Metanephros (tissue), 1 donor: Measurements from ENCODE around the gene LIPF. TPM values are rescaled to one million over a fixed set of nuclear protein-coding genes. Genes with fewer than 3 reads are reported as not detected.

ENCODE experiments used
- total RNA-seq: library from RNA; depleted of rRNA; stranded (reverse); fragments of >200 nt; gene quantifications from one replicate; pipeline ENCODE4 v1.2.3, GENCODE V29; 2014

LIPF gene, protein sequence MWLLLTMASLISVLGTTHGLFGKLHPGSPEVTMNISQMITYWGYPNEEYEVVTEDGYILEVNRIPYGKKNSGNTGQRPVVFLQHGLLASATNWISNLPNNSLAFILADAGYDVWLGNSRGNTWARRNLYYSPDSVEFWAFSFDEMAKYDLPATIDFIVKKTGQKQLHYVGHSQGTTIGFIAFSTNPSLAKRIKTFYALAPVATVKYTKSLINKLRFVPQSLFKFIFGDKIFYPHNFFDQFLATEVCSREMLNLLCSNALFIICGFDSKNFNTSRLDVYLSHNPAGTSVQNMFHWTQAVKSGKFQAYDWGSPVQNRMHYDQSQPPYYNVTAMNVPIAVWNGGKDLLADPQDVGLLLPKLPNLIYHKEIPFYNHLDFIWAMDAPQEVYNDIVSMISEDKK
- total RNA-seq, result 0.41 TPM

DNA sequence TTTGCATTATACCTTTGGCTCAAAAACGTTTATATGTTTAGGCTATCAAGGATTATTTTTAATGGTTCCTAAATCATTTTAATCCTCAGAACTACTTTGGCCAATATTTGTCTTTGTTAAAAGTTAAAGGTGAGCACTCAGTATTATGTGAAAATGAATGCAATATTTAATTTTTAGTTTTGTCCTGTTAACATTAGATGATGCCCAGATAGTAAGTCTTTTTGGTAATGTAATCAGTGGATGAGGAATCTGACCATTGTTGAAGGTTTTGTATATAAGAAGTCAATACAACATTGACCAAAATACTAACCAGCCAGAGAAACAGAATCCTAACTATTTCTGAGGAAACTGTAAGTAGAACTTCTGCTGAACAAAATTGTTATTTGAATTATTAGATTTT lies at the start of gene LIPF:
TSS of gene LIPF (plus strand) at position 301 of the 400 bp plus-strand sequence. CDS start 2,856 bp downstream, outside the sequence.

DNA sequence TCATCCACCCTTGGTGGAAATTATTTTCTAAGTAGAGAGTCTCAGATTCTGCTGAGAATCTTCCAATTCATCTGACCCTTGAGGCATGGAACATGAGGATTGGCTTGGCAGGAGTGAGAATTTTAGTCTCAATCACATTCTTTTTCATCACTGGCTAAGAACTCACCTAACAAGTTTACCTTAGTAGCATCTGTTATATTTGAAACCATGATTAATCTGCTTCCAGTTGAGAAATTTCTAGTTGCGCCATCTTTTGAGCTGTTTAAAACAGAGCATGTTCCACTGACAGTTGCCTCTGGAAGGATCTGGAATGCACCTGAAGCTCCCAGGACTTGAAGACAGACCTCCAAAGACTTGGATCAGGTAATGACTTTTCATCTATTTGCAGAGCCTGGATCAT lies 41.7 kb downstream of the LIPF start, which contains the start of gene LIPK:
TSS of gene LIPK (plus strand) at position 292 of the 400 bp plus-strand sequence. CDS start 18,295 bp downstream, outside the sequence.

Other genes with a start within 250 kb of the LIPF start
- 19.2 TPM for gene RNLS, start 81.1 kb upstream of the LIPF start, total RNA-seq
- 0.23 TPM for gene LIPJ, start 77.7 kb upstream of the LIPF start, total RNA-seq
- gene LIPK, start 41.8 kb downstream of the LIPF start, total RNA-seq, result not detected
- not detected for gene LIPN, start 95.6 kb downstream of the LIPF start, total RNA-seq
- not detected for gene LIPM, start 138.3 kb downstream of the LIPF start, total RNA-seq
- 0.64 TPM for gene ANKRD22, start 187.4 kb downstream of the LIPF start, total RNA-seq
- 6.8 TPM for gene STAMBPL1, start 215.8 kb downstream of the LIPF start, total RNA-seq